Caco-2 (cell line): Measurements from ENCODE around the gene B3GALT6. TPM values are rescaled to one million over a fixed set of nuclear protein-coding genes. Genes with fewer than 3 reads are reported as not detected.
"Not testable (repeated sequence)": the region's sequence is repeated elsewhere in the genome, so short reads cannot be mapped to it uniquely, and the experiment has no call there.

Source experiments
- BruUV-seq: library from RNA; stranded (reverse); fragments of 400-500 nt; replicated peaks from 2 replicates; lab custom pipeline; 2021; lab: Mats Ljungman, UMichigan
- CTCF ChIA-PET: fragments of 300-600 bp; sonication (Branson Sonifier 250); formaldehyde crosslinking; loops from one replicate; lab custom pipeline; 2022; ENCODE audit warnings: antibody characterized with exemption; lab: Charles Lee
- POLR2A ChIA-PET: fragments of 300-600 bp; sonication (Branson Sonifier 250); formaldehyde crosslinking; loops from one replicate; lab custom pipeline; 2022; ENCODE audit warnings: antibody characterized with exemption; lab: Charles Lee
- DNase-seq, 2 experiments: peaks; one replicate each; pipeline versions ENCODE4 v3.0.0 to v3.0.0-alpha.2; 2020 to 2022
- H3K27me3 ChIP-seq: replicated peaks from 2 replicates; pipeline ENCODE4 v1.6.0; 2011; ENCODE audit warnings: low read length; ENCODE audit not compliant: control insufficient read depth, insufficient read depth
- H3K36me3 ChIP-seq: 2 replicates; pipeline ENCODE4 v1.5.1; 2011; ENCODE audit warnings: low read length; ENCODE audit not compliant: control insufficient read depth, insufficient read depth
- H3K4me1 ChIP-seq: fragments of 250-450 bp; sonication (Bioruptor Pico); 2 replicates; pipeline ENCODE4 v1.5.1; 2020; ENCODE audit warnings: mild to moderate bottlenecking
- H3K4me3 ChIP-seq: 2 replicates; pipeline ENCODE4 v1.5.1; 2011; ENCODE audit warnings: low read depth, mild to moderate bottlenecking, control low read depth, low read length
- H3K9me3 ChIP-seq: fragments of 250-450 bp; sonication (Bioruptor Pico); 2 replicates; pipeline ENCODE4 v1.5.1; 2020; ENCODE audit warnings: mild to moderate bottlenecking, moderate library complexity
- H3K27ac Mint-ChIP-seq: one replicate; pipeline ENCODE4 v1.8.0; 2022; ENCODE audit warnings: mixed read lengths; ENCODE audit not compliant: unreplicated experiment
- H3K27me3 Mint-ChIP-seq: one replicate; pipeline ENCODE4 v1.8.0; 2022; ENCODE audit warnings: mixed read lengths; ENCODE audit not compliant: insufficient read depth, unreplicated experiment
- H3K36me3 Mint-ChIP-seq: one replicate; pipeline ENCODE4 v1.8.0; 2022; ENCODE audit warnings: mild to moderate bottlenecking, mixed read lengths; ENCODE audit not compliant: insufficient read depth, unreplicated experiment
- H3K4me1 Mint-ChIP-seq: one replicate; pipeline ENCODE4 v1.8.0; 2022; ENCODE audit warnings: low read depth, mixed read lengths; ENCODE audit not compliant: unreplicated experiment
- H3K4me3 Mint-ChIP-seq: one replicate; pipeline ENCODE4 v1.8.0; 2022; ENCODE audit warnings: mild to moderate bottlenecking, moderate library complexity, mixed read lengths; ENCODE audit not compliant: unreplicated experiment
- H3K9me3 Mint-ChIP-seq: one replicate; pipeline ENCODE4 v1.8.0; 2022; ENCODE audit warnings: mixed read lengths; ENCODE audit not compliant: unreplicated experiment
- CTCF ChIP-seq, 2 experiments: fragments of 200-600 bp in 1 of 2; IDR thresholded peaks; 1 replicate in 1 of 2; 2 replicates in 1 of 2; pipeline versions ENCODE4 v1.5.1 to v1.8.0; 2011 to 2022; ENCODE audit warnings: antibody characterized with exemption in 1 of 2, control low read depth in 1 of 2, inconsistent platforms in 1 of 2, low read depth in 1 of 2, low read length in 1 of 2, mild to moderate bottlenecking in 1 of 2, moderate library complexity in 1 of 2; ENCODE audit not compliant: insufficient read depth in 1 of 2, severe bottlenecking in 1 of 2, unreplicated experiment in 1 of 2
- intact Hi-C: fragments of 100-400 bp; cut with micrococcal nuclease; formaldehyde crosslinking; loops from one replicate; pipeline ENCODE4 v1.10.0; 2022; ENCODE audit not compliant: unreplicated experiment
- total RNA-seq: library from RNA; stranded (reverse); gene quantifications from 2 replicates; pipeline ENCODE4 v1.2.3, GENCODE V29; 2022

The B3GALT6 gene
- total RNA-seq, 1 experiment from 2014 or later: 24.8 TPM

GRCh38 chr1:1247341-1247913, 15.4 kb downstream of the B3GALT6 start:
- Histone ChIP-seq H3K4me3 (no peak overlapping the region), H3K27me3 (no peaks in the 10 kb centered on the region), H3K36me3 (no peaks in the 10 kb centered on the region), H3K4me1 (peaks cover 7% of the 10 kb centered on the region; the same call in 1 of the 2 replicates), H3K9me3 (no peaks in the 10 kb centered on the region)
- H3K27me3 Mint-ChIP-seq: no peaks in the 10 kb centered on the region
- POLR2A ChIA-PET: no interaction called here
- no peaks in the 10 kb centered on the region for H3K4me1 Mint-ChIP-seq
- no peaks in the 10 kb centered on the region for H3K9me3 Mint-ChIP-seq
- no peak for TF ChIP-seq CTCF (IDR thresholded peaks at IDR 0.05; ENCODE audit: insufficient read depth in 1 of 2, low read depth in 1 of 2, low read length in 1 of 2, severe bottlenecking in 1 of 2, unreplicated experiment in 1 of 2)
- no peak for DNase-seq
- no peak overlapping the region for H3K27ac Mint-ChIP-seq
- no peak overlapping the region for H3K4me3 Mint-ChIP-seq
- H3K36me3 Mint-ChIP-seq: peaks cover 8% of the 10 kb centered on the region
- CTCF ChIA-PET: interaction anchor here (0.6 kb wide), 1 partner anchor 264 kb away, joined by 7 read pairs; no protein-coding TSS in a partner anchor
- intact Hi-C loops: no loop called here
- no TSS peak for BruUV-seq

- H3K27ac Mint-ChIP-seq, intact Hi-C loops, H3K9me3 Mint-ChIP-seq, DNase-seq, H3K4me3 Mint-ChIP-seq, H3K36me3 ChIP-seq, CTCF ChIA-PET, BruUV-seq, H3K27me3 ChIP-seq, POLR2A ChIA-PET, H3K9me3 ChIP-seq, H3K27me3 Mint-ChIP-seq, H3K4me1 ChIP-seq, H3K4me3 ChIP-seq, H3K4me1 Mint-ChIP-seq: not testable (repeated sequence)
- H3K36me3 Mint-ChIP-seq: peaks cover 16% of the 10 kb centered on the region
Observed at GRCh38 chr1:1248009-1248913, 16.2 kb downstream of the B3GALT6 start.

- POLR2A ChIA-PET: no interaction called here
- H3K27ac Mint-ChIP-seq: no peak overlapping the region
- intact Hi-C loops: no loop called here
Observed at GRCh38 chr1:1250786-1251284, 18.8 kb downstream of the B3GALT6 start.

More at GRCh38 chr1:1250786-1251284, 18.8 kb downstream of the B3GALT6 start:
- Histone ChIP-seq H3K36me3 (no peaks in the 10 kb centered on the region), H3K27me3 (no peaks in the 10 kb centered on the region), H3K4me1 (no peaks in the 10 kb centered on the region), H3K9me3 (no peaks in the 10 kb centered on the region), H3K4me3 (no peak overlapping the region)
- no TSS peak for BruUV-seq
- Mint-ChIP-seq H3K4me1 (no peaks in the 10 kb centered on the region), H3K36me3 (peaks cover 30% of the 10 kb centered on the region), H3K9me3 (no peaks in the 10 kb centered on the region), H3K27me3 (no peaks in the 10 kb centered on the region), H3K4me3 (no peak overlapping the region)
- no peak for TF ChIP-seq CTCF (IDR thresholded peaks at IDR 0.05; ENCODE audit: insufficient read depth in 1 of 2, low read depth in 1 of 2, low read length in 1 of 2, severe bottlenecking in 1 of 2, unreplicated experiment in 1 of 2)
- DNase-seq: no peak
- CTCF ChIA-PET: no interaction called here
